ENCODE data around the gene RAB3A. TPM values are rescaled to one million over a fixed set of nuclear protein-coding genes. Genes with fewer than 3 reads are reported as not detected.
A peak's percentile ranks its signal among the peaks of the same experiment; 100 is the strongest.

RAB3A gene
- total and polyA plus RNA-seq, 9 of the 15 experiments (the other 6 are each of a cell fraction or from before 2014, with no cell fraction given), result 0.17 to 5.1 (median 0.90) TPM; not detected in 1

- TF ChIP-seq RREB1 (CRISPR knock-in tag; IDR thresholded peaks at IDR 0.05) (0 out of 2 replicates have a peak, but pooled peaks have one; percentile 38), NR4A1 (CRISPR knock-in tag; IDR thresholded peaks at IDR 0.05) (0 out of 2 replicates have a peak, but pooled peaks have one; percentile 23), NR4A1 (tag; IDR thresholded peaks at IDR 0.05) (no peak), ZBTB7A (IDR thresholded peaks at IDR 0.05; ENCODE audit: borderline replicate concordance, control insufficient read depth, low read depth, low read length) (peak; percentile 45; the same call in 1 of the 2 replicates), SMARCA4 (IDR thresholded peaks at IDR 0.05) (no peak), ARID2 (IDR thresholded peaks at IDR 0.05) (peak; percentile 52; the same call in 1 of the 2 replicates), KLF6 (CRISPR knock-in tag; IDR thresholded peaks at IDR 0.05; ENCODE audit: borderline replicate concordance) (no peak), MYC (IDR thresholded peaks at IDR 0.05; ENCODE audit: low read depth, low read length) (no peak), MYC (CRISPR knock-in tag; IDR thresholded peaks at IDR 0.05; ENCODE audit: borderline replicate concordance, low read depth) (peak; percentile 16; the same call in 1 of the 2 replicates), ATF6 (CRISPR knock-in tag; IDR thresholded peaks at IDR 0.05) (no peak), ARID4B (CRISPR knock-in tag; IDR thresholded peaks at IDR 0.05) (peak; percentile 22; the same call in 1 of the 2 replicates), KDM1A (IDR thresholded peaks at IDR 0.05) (peak in 1 of 2 experiments; percentile 98; a peak in 2 of 4 replicates), HMGN3 (IDR thresholded peaks at IDR 0.05; ENCODE audit: borderline replicate concordance, extremely low read depth, insufficient read length, low read depth, low read length) (no peak)
- TF ChIP-seq, protein P1, sequence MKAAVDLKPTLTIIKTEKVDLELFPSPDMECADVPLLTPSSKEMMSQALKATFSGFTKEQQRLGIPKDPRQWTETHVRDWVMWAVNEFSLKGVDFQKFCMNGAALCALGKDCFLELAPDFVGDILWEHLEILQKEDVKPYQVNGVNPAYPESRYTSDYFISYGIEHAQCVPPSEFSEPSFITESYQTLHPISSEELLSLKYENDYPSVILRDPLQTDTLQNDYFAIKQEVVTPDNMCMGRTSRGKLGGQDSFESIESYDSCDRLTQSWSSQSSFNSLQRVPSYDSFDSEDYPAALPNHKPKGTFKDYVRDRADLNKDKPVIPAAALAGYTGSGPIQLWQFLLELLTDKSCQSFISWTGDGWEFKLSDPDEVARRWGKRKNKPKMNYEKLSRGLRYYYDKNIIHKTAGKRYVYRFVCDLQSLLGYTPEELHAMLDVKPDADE (conservative IDR thresholded peaks at IDR 0.05; ENCODE audit: control insufficient read depth, low read depth, low read length), result 0 out of 2 replicates have a peak, but pooled peaks have one; percentile 50
Observed at GRCh38 chr19:18203408-18203862, 407 bp downstream of the RAB3A start (continued).
